Liver (tissue), 9 donors: ENCODE measurements around the gene ACVR1. TPM values are rescaled to one million over a fixed set of nuclear protein-coding genes. Genes with fewer than 3 reads are reported as not detected.
A peak's percentile ranks its signal among the peaks of the same experiment; 100 is the strongest.

Experiments
- DNase-seq: peaks from one replicate; pipeline ENCODE4 v3.0.0-alpha.2; 2017; ENCODE audit warnings: low spot score
- H3K27ac ChIP-seq, 2 donors: one replicate each; pipeline ENCODE4 v1.7.0; 2013; ENCODE audit warnings: inconsistent platforms in 2 of 2, low read length in 2 of 2, control low read depth in 1 of 2, low read depth in 1 of 2, mild to moderate bottlenecking in 1 of 2
- H3K27me3 ChIP-seq, 4 donors: one replicate each; pipeline versions ENCODE4 v1.6.1 to v1.7.0; 2013; ENCODE audit warnings: low read length in 3 of 4, inconsistent platforms in 1 of 4, mild to moderate bottlenecking in 1 of 4, moderate library complexity in 1 of 4; ENCODE audit not compliant: control insufficient read depth in 4 of 4, insufficient read depth in 4 of 4
- H3K36me3 ChIP-seq, 4 donors: one replicate each; pipeline versions ENCODE4 v1.6.1 to v1.7.0; 2013; ENCODE audit warnings: low read length in 3 of 4, mild to moderate bottlenecking in 3 of 4, low read depth in 1 of 4, moderate library complexity in 1 of 4; ENCODE audit not compliant: control insufficient read depth in 4 of 4, insufficient read depth in 3 of 4
- H3K4me1 ChIP-seq, 4 donors: one replicate each; pipeline versions ENCODE4 v1.6.1 to v1.7.0; 2013; ENCODE audit warnings: low read length in 3 of 4, mild to moderate bottlenecking in 3 of 4, moderate library complexity in 1 of 4; ENCODE audit not compliant: control insufficient read depth in 4 of 4, insufficient read depth in 4 of 4
- H3K4me3 ChIP-seq, 3 donors: one replicate each; pipeline versions ENCODE4 v1.6.1 to v1.7.0; 2013; ENCODE audit warnings: low read length in 3 of 3, control low read depth in 1 of 3, low read depth in 1 of 3, mild to moderate bottlenecking in 1 of 3
- H3K9ac ChIP-seq, 2 donors: one replicate each; pipeline ENCODE4 v1.7.0; 2013; ENCODE audit warnings: low read length in 2 of 2, mild to moderate bottlenecking in 2 of 2, moderate library complexity in 2 of 2, control low read depth in 1 of 2, low read depth in 1 of 2
- H3K9me3 ChIP-seq, 4 donors: one replicate each; pipeline versions ENCODE4 v1.6.1 to v1.7.0; 2013; ENCODE audit warnings: low read length in 3 of 4; ENCODE audit not compliant: control insufficient read depth in 4 of 4
- ATF3 ChIP-seq: IDR thresholded peaks from 2 replicates; pipeline ENCODE4 v1.6.1; 2016; ENCODE audit warnings: antibody characterized with exemption
- EGR1 ChIP-seq, 2 donors: IDR thresholded peaks; 2 replicates each; pipeline ENCODE4 v1.6.1; 2016 to 2018; ENCODE audit warnings: antibody characterized with exemption in 2 of 2, low read depth in 2 of 2
- FOXA1 ChIP-seq: IDR thresholded peaks from 2 replicates; pipeline ENCODE4 v1.6.1; 2016; ENCODE audit warnings: antibody characterized with exemption
- FOXA2 ChIP-seq: IDR thresholded peaks from 2 replicates; pipeline ENCODE4 v1.6.1; 2016; ENCODE audit warnings: antibody characterized with exemption
- GABPA ChIP-seq, 2 donors: IDR thresholded peaks in 1 of 2; conservative IDR thresholded peaks in 1 of 2; 2 replicates each; pipeline ENCODE4 v1.6.1; 2016; ENCODE audit warnings: antibody characterized with exemption in 2 of 2, mild to moderate bottlenecking in 1 of 2, moderate library complexity in 1 of 2
- JUND ChIP-seq, 2 donors: IDR thresholded peaks; 2 replicates each; pipeline ENCODE4 v1.6.1; 2016; ENCODE audit warnings: antibody characterized with exemption in 2 of 2
- MAX ChIP-seq: IDR thresholded peaks from 2 replicates; pipeline ENCODE4 v1.6.1; 2016; ENCODE audit warnings: antibody characterized with exemption
- NR2F2 ChIP-seq: IDR thresholded peaks from 2 replicates; pipeline ENCODE4 v1.6.1; 2016; ENCODE audit warnings: antibody characterized with exemption
- RAD21 ChIP-seq, 2 donors: IDR thresholded peaks; 2 replicates each; pipeline ENCODE4 v1.6.1; 2016; ENCODE audit warnings: antibody characterized with exemption in 2 of 2, mild to moderate bottlenecking in 2 of 2
- RXRA ChIP-seq, 2 donors: IDR thresholded peaks; 2 replicates each; pipeline ENCODE4 v1.6.1; 2017 to 2018; ENCODE audit warnings: antibody characterized with exemption in 2 of 2, mild to moderate bottlenecking in 1 of 2
- SP1 ChIP-seq: IDR thresholded peaks from 2 replicates; pipeline ENCODE4 v1.6.1; 2018; ENCODE audit warnings: antibody characterized with exemption, mild to moderate bottlenecking
- TAF1 ChIP-seq: conservative IDR thresholded peaks from 2 replicates; pipeline ENCODE4 v1.6.1; 2016; ENCODE audit warnings: antibody characterized with exemption, mild to moderate bottlenecking
- WGBS: extraction: QIAGEN DNeasy Blood & Tissue Kit; methylation state at CpG from one replicate; pipeline ENCODE4 v1.1.7; 2013; 5-methylcytosine and 5-hydroxymethylcytosine counted together
- polyA plus RNA-seq, 2 donors: library from polyadenylated mRNA; stranded (reverse) in 1 of 2; unstranded in 1 of 2; fragments of 200-250 nt in 1 of 2; fragments of >200 nt in 1 of 2; fragmentation: Nextera tagmentation in 1 of 2; extraction: Ambion mirVana in 1 of 2; gene quantifications; one replicate each; pipeline versions ENCODE4 v1.2.1 to v1.2.3, GENCODE V29; 2013 to 2015
- total RNA-seq, 2 donors: library from RNA; depleted of rRNA; stranded (reverse); fragments of >200 nt; gene quantifications; one replicate each; pipeline ENCODE4 v1.2.3, GENCODE V29; 2014
- TF ChIP-seq, protein P1 (sequence below): IDR thresholded peaks from 2 replicates; pipeline ENCODE4 v1.6.1; 2016; ENCODE audit warnings: antibody characterized with exemption
- TF ChIP-seq, protein P2 (sequence below): IDR thresholded peaks from 2 replicates; pipeline ENCODE4 v1.6.1; 2016; ENCODE audit warnings: antibody characterized with exemption, mild to moderate bottlenecking
- donor health status: healthy.
- donor health status: healthy.
- donor health status: healthy.
- donor health status: healthy.
- donor health status: healthy.

ACVR1 gene
- total and polyA plus RNA-seq, 4 donors: 6.2 to 20.4 (median 8.5) TPM

GRCh38 chr2:157746234-157746950 lies 129.7 kb downstream of the ACVR1 start (continued):
- TF ChIP-seq, protein P1, sequence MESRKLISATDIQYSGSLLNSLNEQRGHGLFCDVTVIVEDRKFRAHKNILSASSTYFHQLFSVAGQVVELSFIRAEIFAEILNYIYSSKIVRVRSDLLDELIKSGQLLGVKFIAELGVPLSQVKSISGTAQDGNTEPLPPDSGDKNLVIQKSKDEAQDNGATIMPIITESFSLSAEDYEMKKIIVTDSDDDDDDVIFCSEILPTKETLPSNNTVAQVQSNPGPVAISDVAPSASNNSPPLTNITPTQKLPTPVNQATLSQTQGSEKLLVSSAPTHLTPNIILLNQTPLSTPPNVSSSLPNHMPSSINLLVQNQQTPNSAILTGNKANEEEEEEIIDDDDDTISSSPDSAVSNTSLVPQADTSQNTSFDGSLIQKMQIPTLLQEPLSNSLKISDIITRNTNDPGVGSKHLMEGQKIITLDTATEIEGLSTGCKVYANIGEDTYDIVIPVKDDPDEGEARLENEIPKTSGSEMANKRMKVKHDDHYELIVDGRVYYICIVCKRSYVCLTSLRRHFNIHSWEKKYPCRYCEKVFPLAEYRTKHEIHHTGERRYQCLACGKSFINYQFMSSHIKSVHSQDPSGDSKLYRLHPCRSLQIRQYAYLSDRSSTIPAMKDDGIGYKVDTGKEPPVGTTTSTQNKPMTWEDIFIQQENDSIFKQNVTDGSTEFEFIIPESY: peak; percentile 77
- TF ChIP-seq ATF3 (peak; percentile 52), RAD21 (IDR thresholded peaks at IDR 0.05) (peak; percentile 36 to 40), MAX (peak; percentile 63)

GRCh38 chr2:157744571-157745076 lies 131.5 kb downstream of the ACVR1 start:
- TF ChIP-seq FOXA1 (no peak), SP1 (no peak), GABPA (IDR thresholded peaks at IDR 0.05 in 1 of 2, conservative IDR thresholded peaks at IDR 0.05 in 1 of 2) (no peak), RXRA (IDR thresholded peaks at IDR 0.05) (no peak), NR2F2 (no peak), MAX (no peak), ATF3 (no peak), TAF1 (no peak), EGR1 (IDR thresholded peaks at IDR 0.05; ENCODE audit: low read depth in 2 of 2) (no peak), JUND (IDR thresholded peaks at IDR 0.05) (no peak), RAD21 (IDR thresholded peaks at IDR 0.05) (no peak), FOXA2 (no peak)
- TF ChIP-seq, protein P2, sequence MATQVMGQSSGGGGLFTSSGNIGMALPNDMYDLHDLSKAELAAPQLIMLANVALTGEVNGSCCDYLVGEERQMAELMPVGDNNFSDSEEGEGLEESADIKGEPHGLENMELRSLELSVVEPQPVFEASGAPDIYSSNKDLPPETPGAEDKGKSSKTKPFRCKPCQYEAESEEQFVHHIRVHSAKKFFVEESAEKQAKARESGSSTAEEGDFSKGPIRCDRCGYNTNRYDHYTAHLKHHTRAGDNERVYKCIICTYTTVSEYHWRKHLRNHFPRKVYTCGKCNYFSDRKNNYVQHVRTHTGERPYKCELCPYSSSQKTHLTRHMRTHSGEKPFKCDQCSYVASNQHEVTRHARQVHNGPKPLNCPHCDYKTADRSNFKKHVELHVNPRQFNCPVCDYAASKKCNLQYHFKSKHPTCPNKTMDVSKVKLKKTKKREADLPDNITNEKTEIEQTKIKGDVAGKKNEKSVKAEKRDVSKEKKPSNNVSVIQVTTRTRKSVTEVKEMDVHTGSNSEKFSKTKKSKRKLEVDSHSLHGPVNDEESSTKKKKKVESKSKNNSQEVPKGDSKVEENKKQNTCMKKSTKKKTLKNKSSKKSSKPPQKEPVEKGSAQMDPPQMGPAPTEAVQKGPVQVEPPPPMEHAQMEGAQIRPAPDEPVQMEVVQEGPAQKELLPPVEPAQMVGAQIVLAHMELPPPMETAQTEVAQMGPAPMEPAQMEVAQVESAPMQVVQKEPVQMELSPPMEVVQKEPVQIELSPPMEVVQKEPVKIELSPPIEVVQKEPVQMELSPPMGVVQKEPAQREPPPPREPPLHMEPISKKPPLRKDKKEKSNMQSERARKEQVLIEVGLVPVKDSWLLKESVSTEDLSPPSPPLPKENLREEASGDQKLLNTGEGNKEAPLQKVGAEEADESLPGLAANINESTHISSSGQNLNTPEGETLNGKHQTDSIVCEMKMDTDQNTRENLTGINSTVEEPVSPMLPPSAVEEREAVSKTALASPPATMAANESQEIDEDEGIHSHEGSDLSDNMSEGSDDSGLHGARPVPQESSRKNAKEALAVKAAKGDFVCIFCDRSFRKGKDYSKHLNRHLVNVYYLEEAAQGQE: no peak
- Histone ChIP-seq H3K4me3 (no peak overlapping the region), H3K36me3 (no peaks in the 10 kb centered on the region), H3K4me1 (peaks cover 13 to 61% (median 51%) of the 10 kb centered on the region in 4 donors), H3K27me3 (no peaks in the 10 kb centered on the region), H3K27ac (no peak overlapping the region), H3K9me3 (no peaks in the 10 kb centered on the region), H3K9ac (no peak overlapping the region)
- 96% methylated on average over 6 of the region's 6 CpGs for WGBS
- no peak for DNase-seq
